Renal pelvis (tissue), 4 donors: ENCODE data around the gene KCNH3. TPM values are rescaled to one million over a fixed set of nuclear protein-coding genes. Genes with fewer than 3 reads are reported as not detected.

ENCODE experiments used
- DNase-seq: peaks from one replicate; pipeline ENCODE4 v3.0.0-alpha.2; 2013
- polyA plus RNA-seq, 3 donors: library from polyadenylated mRNA; unstranded; fragments of 120-200 nt; gene quantifications; one replicate each; pipeline ENCODE4 v1.2.1, GENCODE V29; 2013; ENCODE audit not compliant: insufficient read length in 3 of 3

Gene KCNH3
- polyA plus RNA-seq, 3 donors: 6.4 to 8.0 (median 6.7) TPM

GRCh38 chr12:49558526-49558925 lies 19.7 kb downstream of the KCNH3 start:
- DNase-seq: no peak

GRCh38 chr12:49559011-49559675 lies 20.3 kb downstream of the KCNH3 start:
- no peak for DNase-seq

GRCh38 chr12:49560695-49561094 lies 21.9 kb downstream of the KCNH3 start:
- no peak for DNase-seq

- no peak for DNase-seq
These were observed 23.4 kb downstream of the KCNH3 start for GRCh38 chr12:49562233-49562632.

- DNase-seq: no peak
These were observed 24.0 kb downstream of the KCNH3 start for GRCh38 chr12:49562831-49563230.

GRCh38 chr12:49563951-49564685 lies 25.3 kb downstream of the KCNH3 start:
- no peak for DNase-seq

- no peak for DNase-seq
These were observed 26.0 kb downstream of the KCNH3 start for GRCh38 chr12:49564686-49565405.

- DNase-seq: no peak
These were observed 26.8 kb downstream of the KCNH3 start for GRCh38 chr12:49565406-49566265.

GRCh38 chr12:49566361-49566760 lies 27.5 kb downstream of the KCNH3 start:
- no peak for DNase-seq

- DNase-seq: no peak
These were observed 28.4 kb downstream of the KCNH3 start for GRCh38 chr12:49567302-49567610.

- DNase-seq: peak; percentile 92
These were observed 29.0 kb downstream of the KCNH3 start, which contains the start of gene MCRS1 for GRCh38 chr12:49567611-49568441. TSS of gene MCRS1 (minus strand) at chr12:49568142. CDS start at chr12:49566731, 1,411 bp downstream.

GRCh38 chr12:49568442-49569162 lies 29.8 kb downstream of the KCNH3 start:
- no peak for DNase-seq

GRCh38 chr12:49577589-49578315 lies 38.9 kb downstream of the KCNH3 start:
- no peak for DNase-seq

GRCh38 chr12:49578471-49579112 lies 39.8 kb downstream of the KCNH3 start:
- DNase-seq: no peak

- DNase-seq: peak; percentile 88
These were observed 42.0 kb downstream of the KCNH3 start for GRCh38 chr12:49580572-49581535.

GRCh38 chr12:49582201-49582600 lies 43.4 kb downstream of the KCNH3 start:
- DNase-seq: no peak

- no peak for DNase-seq
These were observed 44.0 kb downstream of the KCNH3 start for GRCh38 chr12:49582850-49583249.
